Hair follicle dermal papilla cell (primary cell): Measurements from ENCODE around the gene ARHGAP19. TPM values are rescaled to one million over a fixed set of nuclear protein-coding genes. Genes with fewer than 3 reads are reported as not detected.

Experiments
- small RNA-seq: library from RNA; depleted of rRNA; stranded (forward); fragments of <200 nt; gene quantifications from one replicate; pipeline ENCODE3, GENCODE V24; 2012
- total RNA-seq: library from RNA; depleted of rRNA; stranded (reverse); fragments of >200 nt; gene quantifications from 2 replicates; pipeline ENCODE4 v1.2.3, GENCODE V29; 2012

The ARHGAP19 gene
- 3.6 and 4.4 TPM in 2 replicates for total RNA-seq

GRCh38 chr10:97292097-97292861 lies at the start of gene ARHGAP19:
Gene ARHGAP19 (minus strand): TSS chr10:97292637. CDS start chr10:97292627, 10 bp downstream.

GRCh38 chr10:97334370-97335175 lies 42.1 kb upstream of the ARHGAP19 start, which contains the start of gene FRAT2:
Gene FRAT2 (minus strand): TSS chr10:97334729. CDS start chr10:97334572, 157 bp downstream.

GRCh38 chr10:97318772-97319651 lies 26.6 kb upstream of the ARHGAP19 start, which contains the start of gene FRAT1:
Gene FRAT1 (plus strand): TSS chr10:97319271. CDS start chr10:97319454, 183 bp downstream.

GRCh38 chr10:97185326-97186058 lies 106.9 kb downstream of the ARHGAP19 start, which contains the start of gene SLIT1:
Gene SLIT1 (minus strand): TSS chr10:97185959. CDS start chr10:97185674, 285 bp downstream.

Small RNAs within 50 kb of the gene (small RNA-seq; reads per million reads assigned to genes)
- gene RF00017 = not detected

Other genes starting within 250 kb of the ARHGAP19 start
- 0.32 TPM in 1 of 2 replicates, not detected in the other for gene SLIT1, start 106.7 kb downstream of the ARHGAP19 start, total RNA-seq
- gene FRAT1, start 26.6 kb upstream of the ARHGAP19 start, total RNA-seq = 1.9 and 2.3 TPM in 2 replicates
- 8.5 and 10.9 TPM in 2 replicates for gene FRAT2, start 42.1 kb upstream of the ARHGAP19 start, total RNA-seq
- gene RRP12, start 108.7 kb upstream of the ARHGAP19 start, total RNA-seq = 20.4 and 27.7 TPM in 2 replicates
- gene PGAM1, start 133.6 kb upstream of the ARHGAP19 start, total RNA-seq = 478 and 494 TPM in 2 replicates
- 25.5 and 29.9 TPM in 2 replicates for gene EXOSC1, start 153.4 kb upstream of the ARHGAP19 start, total RNA-seq
- 58.9 and 63.1 TPM in 2 replicates for gene ZDHHC16, start 153.5 kb upstream of the ARHGAP19 start, total RNA-seq
- 94.9 and 97.0 TPM in 2 replicates for gene MMS19, start 205.8 kb upstream of the ARHGAP19 start, total RNA-seq
- gene UBTD1, start 206.3 kb upstream of the ARHGAP19 start, total RNA-seq = 28.2 and 34.6 TPM in 2 replicates